NCI-H2081 treated with DMSO at 0.1 percent for 48 hours (cell line): ENCODE results near the gene SYPL2.

ENCODE experiments used
- DNase-seq: peaks from one replicate; lab custom pipeline; 2025; lab: John Stamatoyannopoulos, UW

SYPL2 gene

DNA sequence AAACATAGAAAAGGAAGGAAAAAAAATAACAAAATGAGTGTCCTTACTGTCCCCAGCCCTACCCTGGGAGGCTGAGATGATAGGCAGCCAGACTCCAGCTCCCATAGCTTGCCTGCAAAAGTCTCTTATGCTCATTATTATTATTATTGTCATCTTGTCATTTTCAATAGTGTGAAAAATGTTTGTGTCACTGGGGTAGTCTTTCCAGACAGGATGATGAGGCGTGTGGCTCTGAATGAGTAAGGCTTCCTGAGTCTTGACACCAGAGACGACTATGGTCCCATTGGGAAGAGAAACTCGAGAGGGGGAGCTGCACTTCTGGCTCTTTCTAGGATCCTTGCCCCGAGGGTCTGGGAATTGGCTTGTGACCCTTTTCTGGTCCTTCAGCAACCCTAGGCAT lies 26.4 kb downstream of the SYPL2 start:
- no peak for DNase-seq

DNA sequence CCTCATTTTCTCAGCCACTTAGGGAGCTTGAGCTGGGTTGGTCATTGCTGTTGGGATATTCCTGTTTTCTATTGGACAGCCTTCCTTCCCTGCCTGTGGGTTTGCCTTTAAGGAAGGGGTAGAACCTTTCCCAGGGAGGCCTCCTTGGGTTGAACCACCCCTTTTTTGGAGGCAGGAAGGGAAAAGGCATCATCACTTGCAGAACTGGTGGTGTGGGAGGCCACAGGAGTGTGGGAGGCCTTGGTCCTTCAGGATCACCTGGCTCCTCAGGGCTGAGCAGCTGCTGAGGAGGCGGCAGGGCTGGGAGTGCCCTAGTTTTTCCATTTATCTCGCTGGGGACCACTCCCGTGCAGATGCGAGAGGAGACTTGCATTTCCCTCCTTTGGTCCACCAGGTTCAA lies 26.9 kb downstream of the SYPL2 start:
- no peak for DNase-seq

DNA sequence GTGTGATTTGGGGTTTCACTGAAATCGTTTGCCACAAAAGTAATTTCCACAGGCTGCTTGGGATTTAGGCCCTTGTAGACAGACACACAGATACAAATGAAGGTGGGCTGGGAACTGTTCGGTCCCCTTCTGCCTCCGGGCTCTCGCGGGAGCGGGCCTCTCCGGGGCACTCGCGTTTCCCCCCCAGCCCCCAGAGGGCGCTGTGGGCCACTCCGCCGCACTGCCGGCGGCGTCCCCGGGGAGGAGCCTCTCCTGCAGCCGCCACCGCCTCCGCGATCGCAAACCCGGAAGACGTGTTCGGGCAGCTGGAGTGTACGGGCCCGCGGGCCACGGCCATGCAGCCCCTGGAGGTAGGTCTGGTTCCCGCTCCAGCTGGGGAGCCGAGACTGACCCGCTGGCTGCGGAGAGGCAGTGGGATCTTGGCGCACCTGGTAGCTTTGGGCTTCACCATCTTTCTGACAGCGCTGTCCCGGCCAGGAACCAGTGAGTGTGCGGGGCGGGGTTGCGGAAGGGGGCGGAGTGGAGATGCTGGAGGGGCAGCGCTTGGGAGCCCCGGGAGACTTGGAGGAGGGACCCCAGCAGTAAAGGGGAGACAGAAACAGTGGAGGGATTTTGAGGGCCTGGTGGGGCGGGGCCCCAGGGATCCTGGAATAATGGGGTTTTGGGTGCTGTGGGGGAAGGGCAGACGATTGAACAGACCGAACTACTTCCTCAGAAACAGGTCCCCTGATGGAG lies 27.6 kb downstream of the SYPL2 start, which contains the start of gene CYB561D1:
Gene CYB561D1 (plus strand): TSS at position 290 of the 735 bp plus-strand sequence. CDS start 46 bp downstream, at position 336.
- DNase-seq = no peak

DNA sequence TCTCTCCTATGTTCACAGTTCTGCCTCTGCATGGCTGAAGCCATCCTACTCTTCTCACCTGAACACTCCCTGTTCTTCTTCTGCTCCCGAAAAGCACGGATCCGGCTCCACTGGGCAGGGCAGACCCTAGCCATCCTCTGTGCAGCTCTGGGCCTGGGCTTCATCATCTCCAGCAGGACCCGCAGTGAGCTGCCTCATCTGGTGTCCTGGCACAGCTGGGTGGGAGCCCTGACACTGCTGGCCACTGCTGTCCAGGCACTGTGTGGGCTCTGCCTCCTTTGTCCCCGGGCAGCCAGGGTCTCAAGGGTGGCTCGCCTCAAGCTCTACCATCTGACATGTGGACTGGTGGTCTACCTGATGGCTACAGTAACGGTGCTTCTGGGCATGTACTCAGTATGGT lies 29.4 kb downstream of the SYPL2 start:
- no peak for DNase-seq

DNA sequence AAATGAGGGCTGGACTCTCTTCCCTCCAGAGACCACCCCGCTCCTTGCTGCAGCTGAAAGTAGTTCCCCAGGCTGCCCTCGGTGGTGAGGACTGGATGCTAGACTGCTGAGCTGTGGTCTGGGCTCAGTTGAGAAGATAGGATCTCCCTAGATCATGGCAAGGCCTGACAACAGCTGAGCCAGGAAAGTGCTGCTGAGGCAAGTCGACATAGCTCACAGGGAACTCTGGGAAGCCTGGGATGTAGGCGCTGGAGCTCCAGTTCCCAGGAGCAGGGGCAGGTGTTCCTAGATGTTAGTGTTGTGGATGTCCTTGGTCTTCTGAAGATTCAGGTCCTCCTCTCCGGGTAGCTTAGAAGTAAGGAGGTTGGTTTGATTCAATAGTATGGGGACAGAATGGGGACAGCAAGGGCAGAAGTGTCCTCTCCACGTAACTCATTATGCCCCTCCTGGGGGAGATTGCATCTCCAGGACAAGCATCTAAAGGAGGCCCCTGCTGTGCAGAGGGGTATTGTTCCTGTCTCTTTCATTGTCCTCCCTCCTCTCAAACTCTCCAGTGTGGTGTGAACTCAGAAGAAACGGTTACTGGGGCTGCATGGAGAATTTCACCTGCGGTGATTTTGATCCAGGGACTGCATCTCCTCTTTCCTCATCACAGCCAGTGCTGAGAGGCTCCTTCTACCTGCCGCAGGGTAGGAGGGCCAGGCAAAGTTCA lies 31.3 kb downstream of the SYPL2 start:
- no peak for DNase-seq

DNA sequence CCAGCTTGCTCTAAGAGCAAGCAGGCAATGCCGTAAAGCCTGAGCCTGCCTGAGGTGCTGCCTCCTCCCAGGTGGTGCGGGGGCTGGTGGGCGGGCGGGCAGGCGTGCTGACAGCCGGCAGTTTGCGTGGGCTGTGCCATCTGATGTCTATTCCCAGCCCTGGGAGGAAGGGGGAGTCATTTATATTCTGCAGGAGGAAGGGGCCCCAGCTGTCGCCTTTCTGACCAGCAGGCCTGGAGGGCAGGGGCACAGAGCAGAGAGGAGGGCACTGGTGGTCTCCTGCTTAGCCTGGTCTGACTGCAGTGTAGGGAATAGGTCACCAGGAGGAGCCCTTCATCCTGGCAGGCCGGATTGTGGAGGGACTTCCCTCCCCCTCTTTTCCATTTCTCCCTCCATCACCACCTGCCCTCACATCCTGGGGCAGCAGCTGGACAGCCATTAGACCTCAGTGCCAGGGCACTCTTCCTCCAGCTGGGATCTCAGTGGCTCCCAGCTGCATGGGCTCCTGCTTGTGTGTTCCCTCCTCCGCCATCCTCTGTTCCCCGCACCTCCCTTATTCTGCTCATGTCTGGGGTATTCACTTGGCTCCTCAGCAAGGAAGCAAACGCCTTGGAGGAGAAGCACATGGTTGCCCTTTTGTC lies 31.9 kb downstream of the SYPL2 start:
- DNase-seq = no peak

DNA sequence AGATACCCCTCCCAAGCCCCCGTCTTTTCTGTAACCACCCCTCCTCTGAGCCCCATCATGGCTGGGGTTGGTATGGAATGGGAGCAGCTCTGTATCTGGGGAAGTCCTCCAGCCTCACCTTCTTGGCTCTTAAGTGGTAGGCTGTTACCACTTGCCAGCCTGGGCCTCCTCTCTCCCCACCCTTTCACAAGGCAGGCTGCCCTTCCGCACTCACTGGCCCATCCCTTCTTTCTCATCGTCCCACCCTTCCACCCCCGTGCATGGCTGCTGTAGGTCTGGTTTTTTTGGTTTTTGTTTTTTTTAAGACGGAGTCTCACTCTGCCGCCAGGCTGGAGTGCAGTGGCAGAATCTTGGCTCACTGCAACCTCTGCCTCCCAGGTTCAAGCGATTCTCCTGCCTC lies 32.7 kb downstream of the SYPL2 start:
- no peak for DNase-seq

DNA sequence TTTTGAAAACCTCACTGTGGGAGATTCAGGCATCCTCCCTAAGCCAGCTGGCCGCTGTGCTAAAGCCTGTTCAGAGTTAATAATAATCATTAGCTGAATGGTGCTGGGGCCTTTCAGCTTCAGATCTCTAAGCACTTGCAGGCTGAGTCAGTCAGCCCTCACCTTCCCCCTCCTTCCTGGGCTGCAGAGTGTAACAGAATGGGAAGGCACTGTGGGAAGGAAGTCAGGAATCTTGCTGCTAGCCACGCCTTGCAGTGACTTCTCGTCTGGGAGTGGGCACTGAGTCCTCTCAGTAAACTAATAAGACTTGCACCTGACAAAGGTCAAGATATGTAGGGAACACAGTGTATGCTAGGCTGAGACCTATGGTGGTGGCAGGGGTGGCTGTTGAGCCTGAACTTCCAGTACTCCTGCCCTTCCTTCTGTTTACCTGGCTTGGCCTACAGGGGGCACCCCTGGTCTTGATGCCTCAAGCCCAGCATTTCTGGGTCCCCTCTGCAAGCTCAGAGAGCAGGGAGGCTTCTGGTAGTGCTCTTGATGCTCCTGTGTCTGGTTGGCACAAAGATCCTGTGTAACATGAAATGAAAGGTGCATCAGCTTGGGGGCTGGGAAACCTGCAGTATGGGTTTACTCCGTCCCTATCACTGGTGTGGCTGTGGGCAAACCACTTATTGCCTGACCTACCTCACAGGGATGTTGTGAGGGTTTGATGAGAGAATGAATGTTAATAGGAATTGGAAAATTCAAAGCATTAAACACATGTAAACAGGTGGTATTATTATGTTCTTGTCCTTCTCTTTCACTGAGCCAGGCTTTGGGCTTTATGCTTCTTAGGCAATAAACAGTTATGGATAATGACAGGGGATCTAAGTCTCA lies 33.6 kb downstream of the SYPL2 start:
- DNase-seq = no peak

DNA sequence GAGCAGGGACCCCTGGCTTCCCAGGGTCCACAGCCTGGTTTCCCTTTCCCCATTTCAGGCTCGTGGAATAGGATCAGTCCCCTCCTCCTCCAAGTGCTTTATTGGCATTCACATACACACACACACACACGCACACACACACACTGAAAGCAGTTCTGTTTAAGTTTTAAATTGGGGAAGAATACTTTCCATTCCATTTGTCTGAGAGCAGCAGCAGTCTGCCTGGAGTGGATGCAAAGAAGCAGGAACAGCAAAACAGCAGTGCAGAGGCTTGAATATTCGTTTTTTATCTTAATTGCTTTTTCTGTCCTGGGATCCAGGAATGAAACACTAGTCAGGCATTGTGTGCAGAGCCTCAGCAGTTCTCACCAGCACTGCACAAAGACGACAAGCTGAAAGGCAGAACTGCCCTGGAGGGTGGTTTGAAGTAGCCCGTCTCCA lies 34.6 kb downstream of the SYPL2 start:
- DNase-seq = no peak

DNA sequence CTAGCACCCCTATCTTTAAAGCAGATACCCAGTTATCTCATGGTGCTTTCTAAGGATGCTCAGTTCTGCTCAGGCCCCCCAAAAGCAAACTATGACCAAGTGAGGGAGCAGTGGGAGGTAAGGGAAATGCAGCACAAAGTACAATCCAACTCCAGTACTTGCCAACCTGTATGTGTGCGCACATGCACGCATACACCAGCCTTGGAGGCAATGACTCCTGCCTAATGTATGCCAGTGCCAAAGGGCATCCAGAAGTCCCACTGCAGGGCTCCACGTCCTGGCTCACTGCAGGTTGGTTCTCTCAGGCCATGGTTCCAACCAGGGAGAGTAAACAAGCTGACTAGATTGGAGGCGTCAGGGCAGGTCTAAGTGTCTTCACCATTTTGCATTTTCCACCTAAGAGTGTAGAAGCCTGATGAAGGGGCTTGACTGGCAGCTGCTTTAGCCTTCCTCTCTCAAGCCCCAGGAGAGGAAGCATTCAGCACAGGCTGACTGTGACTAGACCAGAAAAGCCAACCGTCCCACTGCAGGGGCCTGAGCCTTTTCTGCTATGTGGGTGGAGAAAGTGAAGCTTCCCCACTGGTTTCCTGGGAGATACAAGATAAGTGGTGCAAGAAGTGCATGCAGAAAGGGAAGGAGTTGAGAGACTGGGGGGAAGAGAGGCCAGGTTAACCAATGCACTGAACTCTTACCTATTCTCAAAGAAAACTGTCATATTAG lies 35.5 kb downstream of the SYPL2 start:
- no peak for DNase-seq

DNA sequence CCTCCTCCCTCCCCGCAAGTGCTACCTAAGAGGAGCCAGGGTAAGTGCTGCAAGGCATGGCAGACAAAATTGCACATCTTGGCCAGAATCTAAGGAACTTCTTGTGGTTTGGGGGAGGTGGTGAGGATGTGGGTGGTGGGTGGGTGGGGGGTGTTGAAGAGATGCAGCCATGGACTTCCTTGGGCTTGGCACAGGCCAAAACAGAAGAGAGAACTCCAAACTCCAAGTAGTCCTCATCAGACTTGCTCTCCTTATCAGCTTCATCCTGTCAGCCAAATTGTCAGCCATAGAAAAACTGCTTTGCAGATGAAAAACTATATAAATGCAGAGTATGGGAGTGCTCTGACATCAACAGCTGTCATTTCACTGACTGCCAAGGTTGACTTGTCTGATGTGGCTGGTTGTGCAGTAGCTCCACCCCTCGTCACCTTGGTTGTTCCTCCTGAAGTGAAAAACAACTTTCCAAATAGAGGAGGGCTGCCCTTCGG lies 36.1 kb downstream of the SYPL2 start:
- DNase-seq = no peak

DNA sequence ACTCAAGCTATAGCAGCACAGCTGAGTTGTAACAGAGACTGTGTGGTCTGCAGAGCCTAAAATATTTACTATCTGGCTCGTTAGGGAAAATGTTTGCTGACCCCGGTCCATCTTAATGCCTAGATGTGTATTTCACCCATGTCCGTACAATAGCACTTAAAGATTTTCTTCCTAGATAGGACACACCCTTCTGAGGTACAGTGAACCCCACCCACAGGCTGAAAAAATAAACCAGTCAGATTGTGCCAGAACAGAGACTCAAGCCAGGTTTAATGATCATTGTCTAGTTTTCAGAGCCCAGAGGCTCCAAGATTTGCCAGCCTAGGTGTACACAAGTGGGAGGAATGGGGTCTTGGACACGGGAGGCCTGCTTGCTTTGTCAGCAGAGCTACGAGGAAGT lies 37.6 kb downstream of the SYPL2 start:
- DNase-seq = no peak

DNA sequence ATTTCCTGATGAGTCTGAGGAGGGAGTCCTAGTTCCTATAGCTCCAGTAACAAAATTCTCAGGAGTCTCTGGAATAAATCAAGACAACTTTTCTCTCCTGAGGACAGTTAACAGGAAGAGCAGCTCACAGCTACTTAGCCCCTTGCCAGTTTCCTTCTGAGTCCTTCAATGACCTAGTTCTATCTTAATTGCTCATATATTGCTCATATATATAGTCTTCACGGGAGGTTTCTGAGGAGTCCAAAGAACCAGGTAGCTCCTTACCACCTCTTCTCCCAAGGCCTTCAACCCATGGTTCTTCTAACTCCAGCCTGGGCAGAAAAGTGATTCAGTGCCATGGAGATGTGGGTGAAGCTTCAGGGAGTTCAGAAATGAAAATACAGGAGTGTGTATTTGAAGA lies 38.6 kb downstream of the SYPL2 start:
- DNase-seq = no peak

DNA sequence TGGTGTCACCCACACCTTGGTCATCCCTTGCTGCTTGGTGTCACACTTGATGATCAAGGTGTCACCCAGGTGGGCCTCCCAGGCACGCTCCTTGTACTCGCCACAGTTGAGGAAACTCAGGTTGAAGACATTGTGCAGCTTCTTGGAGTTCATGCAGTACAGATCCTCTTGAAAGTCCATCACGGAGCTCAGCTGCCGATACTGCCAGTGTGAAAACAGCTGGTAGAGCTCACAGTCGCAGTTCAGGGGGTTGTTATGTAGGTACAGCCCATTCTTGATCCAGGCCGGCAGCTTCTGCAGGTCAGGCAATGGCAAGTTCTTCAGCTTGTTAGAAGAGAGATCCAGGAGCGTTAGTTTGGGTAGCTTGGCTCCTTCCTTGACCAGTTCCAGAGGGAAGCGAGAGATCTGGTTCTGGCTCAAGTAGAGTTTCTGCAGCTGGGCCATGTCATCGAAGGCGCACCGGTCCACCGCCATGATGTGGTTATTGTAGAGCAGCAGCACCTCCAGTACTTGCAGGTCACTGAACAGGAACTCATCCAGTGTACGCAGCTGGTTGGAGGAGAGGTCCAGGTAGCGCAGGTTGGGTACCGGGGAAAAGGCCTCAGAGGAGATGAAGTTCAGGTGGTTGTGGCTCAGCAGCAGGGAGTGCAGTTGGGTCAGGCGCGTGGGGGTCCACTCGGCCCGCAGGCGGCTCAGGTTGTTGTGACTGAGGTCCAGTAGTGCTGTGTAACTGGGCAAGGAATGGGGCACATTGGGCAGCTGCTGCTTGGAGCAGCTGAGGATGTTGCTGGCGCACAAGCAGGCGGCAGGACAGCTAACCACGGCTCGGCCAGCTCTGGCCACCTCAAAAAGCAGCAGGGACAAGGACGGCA lies 41.9 kb downstream of the SYPL2 start:
- no peak for DNase-seq

DNA sequence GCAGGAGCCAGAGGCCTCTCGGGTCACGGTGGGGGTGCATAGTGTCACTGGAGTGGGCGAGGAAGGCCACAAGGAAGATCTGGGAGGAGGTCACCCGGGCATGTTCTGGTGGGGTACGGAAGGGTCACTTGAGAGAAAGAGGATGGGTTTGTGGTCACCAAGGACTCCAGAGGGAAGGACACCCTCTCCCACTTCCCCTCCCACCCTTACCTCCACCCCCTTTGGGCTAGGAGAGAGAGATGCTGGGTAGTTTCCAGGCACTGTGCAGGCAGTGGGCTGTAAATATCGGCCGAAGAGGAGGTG lies 42.5 kb downstream of the SYPL2 start:
- no peak for DNase-seq

DNA sequence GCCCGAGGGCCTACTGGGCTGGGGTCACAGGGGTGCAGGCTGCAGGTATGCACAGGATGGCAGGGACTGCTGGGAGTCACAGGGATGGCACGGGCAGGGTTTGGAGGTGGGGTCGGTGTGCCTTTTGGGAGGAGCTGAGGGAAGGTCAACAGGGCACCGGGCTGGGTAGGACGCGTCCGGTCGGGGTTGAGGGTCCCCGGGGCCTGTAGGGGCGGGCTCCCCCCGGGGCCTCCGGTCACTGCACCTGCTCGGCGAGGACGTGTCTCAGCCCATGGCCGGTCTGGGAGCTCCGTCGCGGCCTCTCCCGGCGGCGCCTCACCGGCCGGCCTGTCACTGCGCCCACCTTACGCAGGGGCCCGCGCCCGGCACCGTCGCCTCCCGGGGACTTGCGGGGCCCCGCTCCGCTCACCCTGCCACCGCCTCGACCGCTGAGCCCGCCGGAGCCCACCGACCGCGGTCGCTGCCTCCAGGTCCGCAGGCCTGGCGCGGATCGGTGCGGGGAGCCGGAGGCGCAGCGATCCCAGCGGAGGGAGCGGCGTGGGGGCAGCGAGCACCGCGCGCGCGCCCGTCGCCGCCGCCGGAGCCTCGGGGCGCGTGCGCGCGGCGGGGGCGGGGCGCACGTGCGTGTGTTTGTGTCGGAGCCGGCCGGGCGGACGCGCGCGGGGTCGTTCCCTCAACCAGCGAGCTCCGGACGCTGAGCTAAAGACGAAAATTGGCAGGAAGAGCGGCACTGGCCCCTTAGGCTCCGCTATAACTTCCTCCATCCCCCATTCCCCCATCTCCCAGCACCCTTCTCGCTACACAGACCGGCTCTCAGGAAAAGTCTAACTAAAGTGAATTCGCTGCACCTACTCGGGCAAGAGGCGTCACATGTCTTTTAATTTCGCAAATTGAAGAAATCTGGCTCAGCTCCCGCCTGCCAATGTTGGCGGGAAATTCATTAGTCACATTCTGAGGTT lies 43.1 kb downstream of the SYPL2 start, which contains the start of gene AMIGO1:
Gene AMIGO1 (minus strand): TSS at position 552 of the 959 bp plus-strand sequence. CDS start 815 bp downstream, outside the sequence.
- no peak for DNase-seq

DNA sequence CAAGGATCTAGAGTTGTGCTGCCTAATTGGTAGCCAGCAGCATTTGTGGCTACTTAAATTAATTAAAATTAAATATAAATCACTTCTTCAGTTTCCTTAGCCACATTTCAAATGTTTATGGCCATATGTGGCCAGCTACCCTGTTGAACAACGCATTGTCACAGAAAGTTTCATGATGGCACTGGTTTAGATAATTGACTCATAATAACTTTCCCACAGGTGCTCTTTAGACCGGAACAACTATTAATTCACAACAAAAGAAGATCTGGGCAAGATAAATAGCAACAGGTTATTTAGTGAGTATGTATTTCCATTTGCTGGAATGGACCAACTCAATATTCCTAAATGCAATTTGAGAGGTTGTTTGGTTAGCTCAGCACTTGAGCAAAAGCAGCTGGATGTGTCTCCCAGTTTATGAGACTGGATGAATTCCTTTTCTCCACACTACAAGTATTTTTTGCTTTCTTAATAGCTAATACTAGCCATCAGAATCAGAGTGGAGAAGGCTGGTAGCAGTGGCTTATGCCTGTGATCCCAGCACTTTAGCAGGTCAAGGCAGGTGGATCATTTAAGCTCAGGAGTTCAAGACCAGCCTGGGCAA lies 46.9 kb downstream of the SYPL2 start:
- no peak for DNase-seq

DNA sequence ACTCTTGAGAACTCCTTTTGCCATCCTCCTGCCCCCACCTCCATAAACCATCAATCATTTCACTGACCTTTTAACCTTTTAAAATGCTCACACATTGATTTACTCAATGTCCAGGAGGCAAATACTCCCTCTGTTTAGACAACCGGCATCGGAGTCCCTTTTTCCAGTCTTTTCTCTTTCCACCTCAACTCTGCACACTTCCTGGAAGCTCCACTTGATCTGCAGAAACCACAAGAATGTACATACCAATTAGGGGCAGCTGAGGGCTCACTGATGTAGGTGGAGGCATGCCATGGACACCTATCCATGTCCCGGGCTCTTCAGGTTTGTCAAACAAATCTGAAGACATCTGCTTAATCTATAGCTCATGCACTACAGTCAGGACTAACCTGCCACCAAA lies 48.5 kb downstream of the SYPL2 start:
- DNase-seq = no peak

DNA sequence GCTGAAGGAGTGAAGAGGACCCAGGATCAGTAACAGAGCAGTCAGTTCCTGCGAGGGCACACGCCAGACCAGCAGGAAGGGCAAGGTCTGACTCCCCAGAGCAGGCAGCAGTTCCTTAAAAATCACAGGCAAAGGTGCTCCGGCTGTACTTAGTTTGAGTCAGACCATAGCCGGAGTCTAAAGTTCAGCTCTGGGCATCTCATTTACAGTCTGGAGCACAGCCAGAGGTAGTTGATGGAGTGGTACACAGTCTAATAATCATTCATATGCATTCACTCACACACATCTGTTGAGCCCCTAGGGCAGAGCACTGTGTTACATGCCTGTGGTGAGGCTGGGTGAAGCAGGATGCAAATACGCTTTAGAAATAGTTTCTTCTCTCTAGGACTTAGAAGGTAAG lies 50.5 kb downstream of the SYPL2 start:
- no peak for DNase-seq
